Posterior vena cava (tissue), 2 donors: ENCODE results near the gene PXT1. TPM values are rescaled to one million over a fixed set of nuclear protein-coding genes. Genes with fewer than 3 reads are reported as not detected.
"Not testable (repeated sequence)": the region's sequence is repeated elsewhere in the genome, so short reads cannot be mapped to it uniquely, and the experiment has no call there.

Experiments
- DNase-seq: peaks from one replicate; pipeline ENCODE4 v3.0.0-alpha.2; 2020; ENCODE audit warnings: low spot score
- intact Hi-C, 2 donors: fragments of 100-400 bp; cut with DNase I; formaldehyde crosslinking; loops; one replicate each; pipeline versions ENCODE4 v1.14.1 to v1.14.2; 2022 to 2023
- total RNA-seq, 2 donors: library from RNA; stranded (reverse); fragmentation: NEBNext Ultra II Directional; extraction: Animal tissue kit (Norgen Biotek cat#: 25700); gene quantifications; one replicate each; pipeline ENCODE4 v1.2.1, GENCODE V29; 2021
- donor health status: DM: yes; HTN: yes; CAD: no.
- donor health status: DM: yes; HTN: yes; CAD: no.

PXT1 gene
- total RNA-seq, 2 donors from 2014 or later = not detected

DNA sequence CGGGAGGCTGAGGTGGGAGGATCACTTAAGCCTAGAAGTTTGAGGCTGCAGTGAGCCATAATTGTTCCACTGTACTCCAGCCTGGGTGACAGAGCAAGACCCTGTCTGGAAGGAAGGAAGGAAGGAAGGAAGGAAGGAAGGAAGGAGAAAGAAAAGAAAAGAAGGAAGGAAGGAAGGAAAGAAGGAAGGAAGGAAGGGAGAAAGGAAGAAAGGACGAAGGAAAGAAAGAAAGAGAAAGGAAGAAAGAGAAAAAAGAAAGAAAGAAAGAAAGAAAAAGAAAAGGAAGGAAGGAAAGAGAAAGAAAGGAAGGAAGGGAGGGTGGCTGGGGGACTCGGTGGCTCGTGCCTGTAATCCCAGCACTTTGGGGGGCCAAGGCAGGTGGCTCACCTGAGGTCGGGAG lies 32.9 kb downstream of the PXT1 start:
- intact Hi-C loops = loop anchor here in 1 of 2 donors (2.0 kb wide), 1 partner anchor 591 kb away; no protein-coding TSS in a partner anchor

DNA sequence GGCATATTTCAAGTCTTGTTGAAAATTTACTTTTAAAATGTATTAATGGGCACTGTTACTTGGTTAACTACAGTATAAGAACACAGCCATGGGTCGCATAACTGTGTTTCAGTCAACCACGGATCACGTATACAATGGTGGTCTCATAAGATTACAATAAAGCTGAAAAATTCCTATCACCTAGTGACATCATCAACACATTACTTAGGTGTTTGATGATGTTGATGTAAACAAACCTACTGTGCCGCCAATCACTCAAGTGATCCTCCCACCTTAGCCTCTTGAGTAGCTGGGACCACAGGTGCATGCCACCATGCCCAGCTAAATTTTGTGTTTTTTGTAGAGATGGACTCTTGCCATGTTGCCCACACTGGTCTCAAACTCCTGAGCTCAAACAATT lies 38.5 kb downstream of the PXT1 start:
- intact Hi-C loops = no loop called here
- no peak for DNase-seq

More for the DNA sequence above, 32.9 kb downstream of the PXT1 start:
- DNase-seq = not testable (repeated sequence)

DNA sequence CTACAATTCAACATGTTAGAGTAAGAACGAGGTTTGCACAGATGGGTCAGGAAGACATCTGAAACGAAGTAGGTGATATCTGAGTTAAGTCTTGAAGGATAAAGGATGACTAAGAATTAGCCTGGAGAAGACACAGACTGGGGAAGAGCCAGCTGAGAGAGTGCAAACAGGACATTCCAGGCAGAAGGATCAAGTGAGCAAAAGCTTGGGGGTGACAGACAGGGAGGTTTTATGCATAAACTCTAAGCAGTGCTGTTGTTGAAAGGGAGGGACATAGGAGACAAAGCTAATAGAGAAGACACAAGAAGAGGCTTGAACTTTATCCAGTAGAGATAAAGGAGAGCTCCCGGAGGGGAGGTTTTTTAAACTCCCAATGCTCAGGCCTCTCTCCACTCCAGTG lies 40.2 kb downstream of the PXT1 start:
- intact Hi-C loops = no loop called here

DNA sequence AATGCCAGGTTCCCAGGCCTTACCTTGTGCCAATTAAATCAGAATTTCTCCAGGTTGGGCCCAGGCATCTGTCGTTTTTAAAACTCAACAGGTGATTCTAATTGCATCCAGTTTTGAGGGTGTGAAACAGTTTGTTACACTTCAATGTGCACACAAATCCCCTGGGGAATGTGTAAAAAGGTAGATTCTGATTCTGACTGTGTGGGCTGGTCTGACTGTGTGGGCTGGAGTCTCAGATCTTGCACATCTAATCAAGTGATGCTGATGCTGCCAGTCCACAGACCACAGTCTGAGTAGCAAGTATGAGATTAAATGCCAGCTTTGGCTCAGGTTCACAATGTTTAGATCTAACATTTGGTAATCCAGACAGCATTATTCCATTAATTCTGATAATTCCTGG lies 42.7 kb downstream of the PXT1 start:
- intact Hi-C loops = no loop called here
- no peak for DNase-seq

More for the DNA sequence above, 40.2 kb downstream of the PXT1 start:
- DNase-seq = no peak

DNA sequence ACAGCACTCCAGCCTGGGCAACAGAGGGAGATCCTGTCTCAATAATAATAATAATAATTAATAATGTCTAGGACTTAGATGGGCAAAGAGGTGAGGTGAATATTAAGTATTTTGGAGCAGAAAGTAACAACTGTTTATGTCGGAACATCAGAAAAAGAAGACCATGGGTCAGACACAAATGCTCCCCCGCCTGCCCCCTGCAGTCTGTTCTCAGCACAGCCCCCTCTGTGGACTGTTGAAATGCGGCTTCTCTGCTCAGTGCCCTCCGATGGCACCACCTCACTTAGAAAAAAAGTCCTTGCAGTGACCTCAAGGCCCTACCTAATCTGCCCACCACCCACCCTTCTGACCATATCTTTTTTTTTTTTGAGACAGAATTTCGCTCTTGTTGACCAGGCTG lies 50.0 kb downstream of the PXT1 start:
- intact Hi-C loops = no loop called here
- DNase-seq = peak; percentile 18

DNA sequence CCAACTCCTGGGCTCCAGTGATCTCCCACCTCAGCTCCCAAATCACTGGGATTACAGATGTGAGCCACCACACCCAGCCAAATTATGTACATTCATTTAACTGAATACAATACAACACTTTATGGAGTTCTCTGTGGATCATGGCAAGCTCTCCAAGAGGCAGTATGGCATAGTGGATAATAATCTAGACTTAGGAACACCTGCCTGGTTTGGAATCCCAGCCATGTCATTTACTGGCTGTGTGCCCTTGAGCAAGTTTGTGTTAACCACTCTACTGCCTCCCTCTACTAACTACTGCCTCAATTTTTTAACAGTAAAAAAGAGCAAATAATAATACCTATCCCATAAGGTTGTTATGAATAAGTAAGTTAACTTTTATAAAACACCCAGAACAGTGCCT lies 53.3 kb downstream of the PXT1 start:
- intact Hi-C loops = no loop called here
- no peak for DNase-seq

DNA sequence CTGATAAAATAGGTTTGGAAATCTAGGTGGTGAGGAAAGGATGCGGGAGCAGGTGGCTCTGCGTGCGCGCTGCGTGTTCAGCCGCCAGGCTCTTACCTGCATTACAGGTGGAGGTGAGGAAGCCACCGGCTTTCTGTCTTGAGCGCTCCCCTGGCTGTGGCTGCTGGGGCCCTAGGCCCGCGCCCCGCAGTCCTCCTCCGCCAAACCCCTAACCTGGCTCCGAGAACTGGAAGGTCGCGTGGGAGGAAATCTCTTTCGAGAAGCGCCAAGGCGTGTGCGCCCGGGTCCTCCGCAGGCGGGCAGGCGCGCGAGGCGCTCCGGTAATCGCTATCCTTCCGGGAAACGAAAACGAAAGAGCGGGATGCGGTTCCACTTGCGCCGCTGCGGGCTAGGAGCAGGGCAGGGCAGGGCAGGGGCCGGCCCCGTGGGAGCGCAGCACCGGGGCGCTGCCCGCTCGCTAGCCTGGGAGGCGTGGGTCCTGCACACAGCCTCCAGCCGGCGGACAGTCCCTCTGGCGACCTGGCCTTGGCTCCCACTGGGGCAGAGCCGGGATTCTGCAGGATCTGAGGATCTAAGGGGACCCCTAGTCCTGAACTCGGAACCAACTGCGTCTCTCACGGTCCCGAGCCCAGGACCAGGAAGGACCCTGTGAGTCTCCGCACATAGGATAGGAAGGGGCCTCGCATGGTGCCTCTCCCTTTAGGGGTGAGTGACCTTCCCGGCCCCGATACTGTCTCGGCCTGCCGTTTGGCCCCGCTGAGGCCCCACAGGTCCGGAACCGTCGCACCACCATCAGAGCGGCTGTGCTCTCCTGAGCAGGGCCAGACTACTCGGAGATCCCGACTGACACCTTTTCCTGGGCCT lies 55.0 kb downstream of the PXT1 start, which contains the start of gene ETV7:
Gene ETV7, minus strand, starts transcription at position 230 of the 864 bp plus-strand sequence. Its CDS starts 128 bp downstream, at position 102.
- DNase-seq = peak; percentile 81
- intact Hi-C loops = no loop called here

DNA sequence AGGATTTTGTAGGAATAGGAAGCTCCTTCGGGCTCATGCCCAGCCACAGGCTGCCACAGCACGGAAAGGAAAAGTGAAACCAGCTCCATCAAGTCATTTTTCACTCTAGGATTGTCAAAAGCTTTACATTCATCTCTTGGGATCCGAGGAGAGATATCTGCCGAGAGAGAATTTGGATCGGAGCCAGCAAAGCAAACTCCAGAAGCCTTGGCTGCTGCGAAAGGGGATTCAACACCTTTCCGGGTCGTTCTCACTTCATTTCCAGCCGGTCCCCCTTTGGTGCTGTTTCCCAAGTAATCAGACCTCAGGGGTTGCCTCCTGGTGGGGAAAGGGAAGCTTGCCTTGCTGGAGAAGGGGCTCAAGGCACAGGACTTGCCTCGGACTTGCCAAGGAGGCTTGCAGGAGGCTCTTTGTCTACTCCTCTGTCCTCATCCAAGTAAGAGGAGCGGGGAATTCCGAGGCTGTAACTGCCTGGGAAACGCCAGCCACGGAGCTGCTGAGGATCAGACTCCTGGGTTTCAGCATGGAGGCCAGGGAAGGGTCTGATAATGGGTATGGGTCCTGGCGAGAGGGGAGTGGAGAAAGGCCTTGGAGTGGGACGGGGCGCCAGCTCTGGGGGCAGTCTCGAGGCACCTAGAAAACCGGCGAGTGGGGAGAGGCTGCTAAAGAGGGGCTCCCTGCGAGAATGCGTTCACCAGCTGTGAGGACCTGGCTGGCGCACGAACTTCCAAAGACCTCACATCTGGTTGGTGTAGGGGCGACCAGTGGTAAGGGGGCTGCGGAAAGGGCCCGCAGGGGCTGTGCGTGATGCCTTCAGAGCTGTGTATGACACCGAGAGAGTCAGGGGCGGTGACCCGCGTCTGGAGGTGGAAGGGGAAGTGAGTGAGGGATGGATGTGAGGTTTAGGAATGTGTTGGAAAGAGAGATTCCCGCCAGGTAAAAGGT lies 55.9 kb downstream of the PXT1 start:
- intact Hi-C loops = no loop called here
- peak; percentile 82 for DNase-seq

DNA sequence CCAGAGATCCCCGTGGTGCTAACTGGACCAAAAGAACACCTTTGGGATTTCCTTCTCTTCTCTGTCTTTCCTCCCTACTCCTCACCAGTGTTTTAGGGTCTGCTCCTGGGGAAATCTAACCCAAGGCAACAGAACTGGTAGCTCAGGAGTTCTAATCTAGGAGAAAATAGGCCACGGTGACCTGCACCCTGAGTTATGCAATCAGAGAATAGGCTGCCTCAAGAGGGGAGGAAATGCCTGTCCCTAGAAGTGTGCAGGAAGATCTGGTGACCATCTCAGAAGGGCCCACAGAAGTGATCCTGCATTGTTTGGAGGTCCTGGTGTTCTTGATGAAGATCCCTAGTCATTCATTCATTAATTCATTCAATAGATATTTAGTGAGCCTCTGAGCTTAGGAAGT lies 58.6 kb downstream of the PXT1 start:
- intact Hi-C loops = no loop called here
- DNase-seq = no peak

DNA sequence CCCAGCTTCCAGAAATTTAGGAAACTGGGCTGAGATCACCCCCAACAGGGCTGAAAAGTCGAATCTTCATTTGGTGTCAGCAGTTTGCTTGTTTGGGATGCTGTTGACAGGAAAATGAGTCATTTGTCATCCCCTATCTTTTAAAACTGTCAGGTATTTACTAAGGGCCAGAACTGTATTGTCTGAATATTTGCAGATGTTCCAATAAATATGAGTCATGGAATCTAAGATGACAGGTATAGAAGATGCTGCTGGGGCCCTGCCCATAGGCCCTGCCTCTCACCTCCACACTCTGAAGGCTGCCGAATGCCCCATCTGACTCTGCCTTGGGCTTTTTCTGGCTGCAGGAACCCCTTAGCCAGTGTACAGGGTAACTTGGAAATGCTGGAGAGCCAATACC lies 59.0 kb downstream of the PXT1 start:
- intact Hi-C loops = no loop called here
- DNase-seq = peak; percentile 43

DNA sequence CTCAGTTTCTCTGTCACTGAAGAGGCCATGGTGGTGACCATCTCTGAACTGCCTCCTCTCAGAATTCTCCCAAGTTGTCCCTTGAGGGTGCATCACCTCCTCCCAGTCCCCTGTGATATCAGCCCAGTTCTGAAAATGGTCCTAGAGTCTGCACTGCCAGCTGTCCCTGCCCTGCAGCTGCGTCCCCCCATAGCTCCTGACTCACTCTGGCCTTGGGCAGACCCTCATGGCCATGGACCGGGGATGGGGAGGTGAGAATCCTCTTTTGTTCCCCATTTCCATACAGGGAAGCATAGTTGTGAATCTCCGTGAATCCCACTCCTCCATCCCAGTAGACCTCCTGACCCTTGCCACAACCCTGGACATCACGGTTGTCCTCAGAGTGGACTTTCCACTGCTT lies 59.7 kb downstream of the PXT1 start:
- intact Hi-C loops = no loop called here
- peak; percentile 41 for DNase-seq

DNA sequence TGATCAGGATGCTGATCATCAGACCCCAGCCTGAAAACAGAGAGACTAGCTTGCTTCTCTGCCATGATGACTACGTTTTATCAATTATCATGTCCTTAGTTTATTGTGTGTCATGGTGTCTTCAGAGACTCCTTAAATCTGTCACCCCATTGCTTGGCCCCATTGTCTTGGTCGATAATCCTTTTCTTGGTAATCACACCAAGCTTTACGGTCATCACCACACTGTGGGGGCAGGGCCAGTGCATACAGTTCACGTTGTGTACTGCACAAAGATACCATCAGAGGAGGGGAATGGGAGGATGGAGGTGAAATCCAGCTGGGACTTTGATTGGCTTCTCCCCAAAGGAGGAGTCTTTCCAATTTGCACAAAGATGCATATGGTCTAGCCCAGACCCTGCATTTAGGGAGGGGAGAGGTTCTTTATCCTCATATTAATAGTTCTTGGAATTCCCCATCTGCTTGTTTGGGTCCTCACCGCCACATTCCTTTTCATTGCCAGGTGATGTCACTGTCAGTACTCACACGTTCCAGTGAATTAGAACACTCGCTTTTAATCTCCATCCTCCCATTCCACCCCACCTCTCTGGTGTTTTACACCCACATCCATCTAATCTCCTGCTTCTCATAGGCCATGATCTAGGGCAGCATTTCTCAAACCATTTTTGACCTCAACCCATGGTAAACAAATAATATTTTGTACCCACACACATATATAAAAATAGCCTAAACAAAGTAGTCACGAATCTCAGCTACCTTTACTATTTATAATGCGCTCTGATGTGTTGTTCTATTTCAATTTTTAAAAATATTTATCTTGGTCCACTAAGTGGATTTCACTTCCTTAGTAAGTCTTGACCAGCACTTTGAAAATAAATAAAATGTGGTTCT lies 60.9 kb downstream of the PXT1 start:
- intact Hi-C loops = no loop called here
- peak; percentile 55 for DNase-seq

DNA sequence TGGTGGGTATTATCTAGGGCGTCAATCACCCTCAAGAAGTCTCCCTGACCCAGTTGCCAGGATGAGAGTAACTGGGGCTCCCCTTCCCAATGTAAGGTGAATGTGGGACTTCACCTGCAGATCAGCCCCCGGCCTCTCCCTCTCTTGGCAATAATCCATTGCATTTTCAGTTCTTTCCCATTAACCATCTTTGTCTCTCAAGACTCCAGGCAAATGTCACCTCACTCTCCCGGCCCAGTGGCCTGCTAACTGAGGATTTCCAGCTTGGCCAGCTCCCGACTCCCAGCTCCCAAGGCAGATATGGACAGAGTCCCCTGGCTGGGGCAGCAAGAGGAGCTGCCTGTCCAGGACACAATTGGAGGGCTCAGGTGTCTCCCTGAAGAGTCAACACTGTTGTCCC lies 62.5 kb downstream of the PXT1 start:
- intact Hi-C loops = no loop called here
- peak; percentile 70 for DNase-seq

DNA sequence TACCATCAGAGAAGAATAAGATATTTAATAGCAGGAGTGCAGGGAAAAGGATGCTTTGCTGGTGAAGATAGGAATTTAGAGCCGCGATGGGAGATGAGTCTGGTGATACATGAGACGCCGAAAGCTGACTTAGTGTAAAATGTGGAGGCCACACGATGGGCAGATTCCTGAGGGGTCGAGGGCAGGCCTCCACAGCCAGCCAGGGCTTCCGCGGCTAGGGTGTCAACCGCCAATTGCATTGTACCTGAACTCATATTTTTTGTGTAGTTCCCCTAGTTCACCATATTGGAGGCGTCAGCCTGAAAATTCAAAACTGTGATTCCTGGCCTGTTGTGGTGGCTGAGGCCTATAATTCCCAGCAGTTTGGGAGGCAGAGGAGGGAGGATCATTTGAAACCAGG lies 63.7 kb downstream of the PXT1 start:
- intact Hi-C loops = no loop called here
- DNase-seq = peak; percentile 49

DNA sequence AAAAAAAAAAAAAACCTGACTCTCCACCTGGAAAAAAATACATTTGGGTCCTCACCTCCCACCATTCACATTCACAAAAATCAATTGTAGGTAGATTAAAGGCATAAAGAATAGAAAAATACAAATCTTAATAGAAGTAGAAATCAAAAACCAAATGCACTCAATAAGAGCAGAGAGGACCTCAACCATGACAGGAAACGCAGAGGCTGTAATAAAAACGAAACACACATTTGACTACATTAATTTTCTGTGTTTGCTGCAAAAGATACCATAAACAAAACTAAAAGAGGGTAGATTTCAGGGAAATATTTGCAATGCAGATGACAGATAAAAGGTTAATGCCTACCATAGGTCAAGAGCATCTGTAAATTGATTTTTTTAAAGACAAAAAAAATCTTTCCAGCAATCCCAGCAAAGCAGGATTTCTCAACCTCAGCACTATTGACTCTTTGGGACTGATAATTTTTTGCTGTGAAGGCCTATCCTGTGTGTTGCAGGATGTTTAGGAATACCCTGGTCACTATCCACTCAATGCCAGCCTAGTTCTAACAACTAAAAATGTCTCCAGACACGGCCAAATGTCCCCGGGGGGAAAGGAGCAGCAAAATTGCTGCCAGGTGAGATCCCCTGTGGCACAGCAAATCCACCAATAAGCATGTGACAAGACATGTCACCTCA lies 64.3 kb downstream of the PXT1 start:
- DNase-seq = no peak
- intact Hi-C loops = no loop called here

DNA sequence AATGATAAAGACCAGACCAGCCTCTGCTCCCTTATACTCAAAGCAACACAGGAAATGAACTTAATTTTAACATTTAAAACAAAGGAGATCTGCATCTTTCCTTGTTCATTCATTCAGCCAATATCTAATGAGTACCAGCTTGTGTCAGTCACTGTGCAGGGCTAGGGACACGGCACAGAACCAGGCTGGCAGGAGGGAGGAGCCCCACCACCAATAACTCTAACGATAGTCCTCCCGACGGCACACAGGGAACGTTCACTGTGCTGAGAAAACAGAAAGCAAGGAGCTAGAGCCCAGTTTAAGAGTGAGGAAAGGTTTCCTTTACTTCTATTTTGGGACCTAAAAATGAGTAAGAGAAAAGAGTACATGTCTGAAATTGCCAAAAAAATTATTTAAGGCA lies 65.1 kb downstream of the PXT1 start:
- intact Hi-C loops = no loop called here
- DNase-seq = peak; percentile 44

DNA sequence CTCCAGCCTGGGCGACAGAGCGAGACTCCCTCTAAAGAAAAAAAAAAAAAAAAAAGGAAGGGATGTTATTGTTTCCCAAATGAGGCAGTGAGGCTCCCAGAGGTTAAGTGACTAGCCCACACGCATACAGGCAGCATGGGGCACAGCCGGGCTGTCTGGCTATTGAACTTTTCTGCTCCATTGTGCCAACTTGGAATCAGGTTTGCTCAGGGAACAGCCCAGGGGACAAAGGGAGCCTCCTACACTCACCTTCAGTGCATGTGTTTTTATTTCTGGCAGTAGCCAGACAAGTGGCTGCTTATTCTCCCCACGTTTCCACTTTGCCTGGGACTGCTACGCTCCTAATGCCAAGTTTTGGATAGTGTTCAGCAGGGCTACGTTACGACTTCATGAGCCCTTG lies 65.9 kb downstream of the PXT1 start:
- DNase-seq = peak; percentile 8
- intact Hi-C loops = no loop called here

DNA sequence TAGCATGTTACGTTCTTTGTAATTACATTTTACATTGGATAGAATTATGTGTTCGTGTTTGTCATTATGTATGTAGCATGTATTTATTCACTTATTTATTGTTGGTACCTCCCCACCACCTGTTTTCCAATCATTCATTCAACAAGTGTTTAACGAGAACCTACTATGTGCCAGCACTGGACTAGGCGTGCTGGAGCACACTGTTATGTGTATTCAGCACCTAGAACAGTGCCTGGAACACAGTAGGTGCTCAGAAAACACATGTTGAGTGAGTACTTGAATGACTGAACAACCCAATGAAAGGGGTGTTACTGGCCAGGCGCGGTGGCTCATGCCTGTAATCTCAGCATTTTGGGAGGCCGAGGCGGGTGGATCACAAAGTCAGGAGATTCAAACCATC lies 66.5 kb downstream of the PXT1 start:
- intact Hi-C loops = no loop called here
- DNase-seq = peak; percentile 13
